Heart left ventricle (tissue), 16 donors: ENCODE measurements around the gene NOM1. TPM values are rescaled to one million over a fixed set of nuclear protein-coding genes. Genes with fewer than 3 reads are reported as not detected.
A peak's percentile ranks its signal among the peaks of the same experiment; 100 is the strongest.

Experiments used
- ATAC-seq, 4 donors: fragments of 200-7000 bp; cut with Tn5 transposase; one replicate each; pipeline ENCODE4 v1.9.1; 2020 to 2022; ENCODE audit warnings: moderate library complexity in 4 of 4, mild to moderate bottlenecking in 3 of 4, moderate number of reproducible peaks in 1 of 4
- DNase-seq, 5 donors: peaks; one replicate each; pipeline ENCODE4 v3.0.0-alpha.2; 2020
- H3K27ac ChIP-seq, 12 donors: fragments of 200-600 bp; sonication (generic) in 4 of 12; one replicate each; pipeline versions ENCODE4 v1.5.0 to v1.8.0; 2016 to 2022; ENCODE audit warnings: mild to moderate bottlenecking in 2 of 12
- H3K27me3 ChIP-seq, 9 donors: fragments of 200-600 bp; sonication (generic) in 2 of 9; one replicate each; pipeline versions ENCODE4 v1.5.1 to v1.8.0; 2016 to 2022; ENCODE audit warnings: mild to moderate bottlenecking in 3 of 9
- H3K36me3 ChIP-seq, 9 donors: fragments of 200-600 bp; sonication (generic) in 2 of 9; one replicate each; pipeline versions ENCODE4 v1.5.0 to v1.8.0; 2018 to 2022; ENCODE audit warnings: mild to moderate bottlenecking in 2 of 9
- H3K4me1 ChIP-seq, 12 donors: fragments of 200-600 bp; sonication (generic) in 4 of 12; one replicate each; pipeline versions ENCODE4 v1.5.0 to v1.8.0; 2016 to 2022; ENCODE audit warnings: mild to moderate bottlenecking in 3 of 12
- H3K4me3 ChIP-seq, 12 donors: fragments of 200-600 bp; sonication (generic) in 4 of 12; one replicate each; pipeline versions ENCODE4 v1.5.0 to v1.8.0; 2017 to 2022; ENCODE audit warnings: mild to moderate bottlenecking in 9 of 12, moderate library complexity in 4 of 12
- H3K9me3 ChIP-seq, 12 donors: fragments of 200-600 bp; sonication (generic) in 4 of 12; one replicate each; pipeline versions ENCODE4 v1.5.0 to v1.8.0; 2016 to 2022; ENCODE audit warnings: mild to moderate bottlenecking in 1 of 12
- CTCF ChIP-seq, 12 donors: fragments of 200-600 bp; sonication (generic) in 4 of 12; IDR thresholded peaks; one replicate each; pipeline versions ENCODE4 v1.5.0 to v1.8.0; 2018 to 2022; ENCODE audit warnings: antibody characterized with exemption in 12 of 12, mild to moderate bottlenecking in 5 of 12
- POLR2A ChIP-seq, 2 donors: fragments of 450-650 bp; IDR thresholded peaks; one replicate each; pipeline ENCODE4 v1.6.1; 2017; ENCODE audit warnings: antibody characterized with exemption in 2 of 2, mild to moderate bottlenecking in 2 of 2, moderate library complexity in 2 of 2
- WGBS, 4 donors: extraction: QIAGEN DNeasy Blood & Tissue Kit in 2 of 4; methylation state at CpG; one replicate each; pipeline versions ENCODE4 v1.1.5 to v1.1.7; 2013 to 2018; 5-methylcytosine and 5-hydroxymethylcytosine counted together
- intact Hi-C, 10 donors: fragments of 100-400 bp; cut with DNase I; formaldehyde crosslinking; loops; one replicate each; pipeline versions ENCODE4 v1.11.1 to v1.14.2; 2022
- polyA plus RNA-seq, 2 donors: library from polyadenylated mRNA; stranded (reverse); fragments of 200-250 nt; gene quantifications; one replicate each; pipeline ENCODE4 v1.2.3, GENCODE V29; 2013
- total RNA-seq, 9 donors: library from RNA; depleted of rRNA in 2 of 9; stranded (reverse); fragments of >200 nt in 2 of 9; fragmentation: NEBNext Ultra II Directional in 3 of 9; extraction: Animal tissue kit (Norgen Biotek cat#: 25700) in 3 of 9; gene quantifications; one replicate each; pipeline versions ENCODE4 v1.1.0 to v1.2.4, GENCODE V29; 2016 to 2023
- donor health status: ischemic (EF 13 %, LVEDD 7.1; RV severe dilation, severe dysfunction).
- donor health status: healthy with polysubstance abuse.
- donor health status: DM: no; HTN: yes; CAD: no.
- donor health status: DM: no; HTN: no; CAD: no.
- donor health status: ischemic (EF 25% LVEDD 6.9; RV normal size, moderate dysfunction).
- donor health status: ischemic (EF 25% LVEDD 5.7; RV mildly dilated, moderate dysfunction).
- donor health status: healthy.
- donor health status: DM: yes; HTN: yes; CAD: no.
- donor health status: ischemic (EF 35%, LVEDD 5.7; RV mildly dilated, moderate dysfunction).
- donor health status: nonischemic (EF 11% LVEDD 7.7; RV severe dilation, severe dysfunction).
- donor health status: DM: yes; HTN: yes; CAD: no.
- donor health status: PGD.
- donor health status: ischemic (EF 29% LVEDD 5.4; RV normal size, mild dysfunction).
- donor health status: nonischemic (EF 23%, LVEDD 6.1; RV moderate dilation, normal function).

NOM1 gene
- total and polyA plus RNA-seq, 11 donors: 6.0 to 12.2 (median 9.1) TPM

- no peak overlapping the region for H3K27ac ChIP-seq
- ATAC-seq: no peak
- H3K27me3 ChIP-seq: peaks cover 71 to 97% (median 92%) of the 10 kb centered on the region in 9 donors
- no peaks in the 10 kb centered on the region for H3K36me3 ChIP-seq
- H3K4me1 ChIP-seq: peaks cover 0 to 47% (median 18%) of the 10 kb centered on the region in 12 donors
- no peaks in the 10 kb centered on the region for H3K9me3 ChIP-seq
- intact Hi-C loops: no loop called here
- TF ChIP-seq POLR2A (IDR thresholded peaks at IDR 0.05) (no peak), CTCF (IDR thresholded peaks at IDR 0.05) (no peak)
- WGBS, 4 donors: 5 to 8% (median 6%) methylated on average over 25 to 35 of the region's 35 CpGs
- DNase-seq: no peak
- H3K4me3 ChIP-seq: no peak overlapping the region
These were observed 59.0 kb downstream of the NOM1 start for GRCh38 chr7:157008206-157009169.

- no peak for DNase-seq
- TF ChIP-seq CTCF (IDR thresholded peaks at IDR 0.05) (no peak), POLR2A (IDR thresholded peaks at IDR 0.05) (no peak)
- Histone ChIP-seq H3K4me1 (peaks cover 0 to 39% (median 12%) of the 10 kb centered on the region in 12 donors), H3K27me3 (peaks cover 68 to 97% (median 92%) of the 10 kb centered on the region in 9 donors), H3K27ac (no peak overlapping the region), H3K36me3 (no peaks in the 10 kb centered on the region), H3K9me3 (no peaks in the 10 kb centered on the region), H3K4me3 (peak overlapping the region in 1 of 12 donors; percentile 31)
- intact Hi-C loops: no loop called here
- ATAC-seq: no peak
- WGBS, 4 donors: 1 to 2% (median 1%) methylated on average over 43 to 49 of the region's 49 CpGs
These were observed 59.8 kb downstream of the NOM1 start for GRCh38 chr7:157009170-157009777.

- Histone ChIP-seq H3K9me3 (no peaks in the 10 kb centered on the region), H3K27me3 (peaks cover 63 to 97% (median 92%) of the 10 kb centered on the region in 9 donors), H3K27ac (no peak overlapping the region), H3K4me1 (peaks cover 0 to 32% (median 8%) of the 10 kb centered on the region in 12 donors), H3K4me3 (peak overlapping the region; percentile 39 to 67 (median 52)), H3K36me3 (no peaks in the 10 kb centered on the region)
- ATAC-seq: peak in 1 of 4 donors; percentile 35
- 0 to 1% (median 1%) methylated on average over 25 to 130 of the region's 130 CpGs for WGBS, 4 donors
- no peak for DNase-seq
- TF ChIP-seq CTCF (IDR thresholded peaks at IDR 0.05) (no peak), POLR2A (IDR thresholded peaks at IDR 0.05) (no peak)
- intact Hi-C loops: no loop called here
These were observed 60.5 kb downstream of the NOM1 start for GRCh38 chr7:157009778-157010587.
